ENCODE measurements around the gene PLXNA3.

The PLXNA3 gene

GRCh38 chrX:154458116-154458953 is at the start of gene PLXNA3:
Gene PLXNA3, plus strand, starts transcription at chrX:154458281. Its CDS starts 1,903 bp downstream, at chrX:154460184.
- DNase-seq (ENCODE audit: low read depth in 2 of 2), result no peak

DNA sequence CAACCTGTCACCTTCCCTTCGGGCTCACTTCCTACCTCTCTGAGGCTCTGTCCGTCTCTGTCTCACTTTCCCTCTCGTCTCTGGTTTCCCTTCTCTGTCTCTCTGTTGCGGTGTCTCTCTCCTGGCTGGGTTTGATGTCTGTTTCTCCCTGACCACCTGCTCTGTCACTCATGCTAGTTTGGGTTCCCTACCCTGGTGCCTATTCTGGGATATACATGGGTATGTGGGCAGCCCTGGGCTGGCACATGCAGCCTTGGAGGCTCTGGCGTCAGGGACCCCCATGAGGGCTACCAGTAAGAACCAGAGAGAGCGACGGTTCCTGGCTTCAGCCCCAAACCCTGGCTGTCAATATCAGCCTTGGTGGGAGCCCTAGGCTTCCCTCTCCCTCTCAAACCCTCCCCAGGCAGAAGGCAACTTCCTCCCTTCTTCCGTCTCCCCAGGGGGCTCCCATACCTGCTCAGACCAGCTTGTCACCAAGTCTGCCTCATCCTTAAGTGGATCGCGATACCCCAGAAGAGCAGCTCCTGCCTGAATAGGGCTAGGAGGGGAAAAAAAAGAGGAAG is 49.3 kb upstream of the PLXNA3 start:
- DNase-seq (ENCODE audit: low read depth in 2 of 2), result no peak

DNA sequence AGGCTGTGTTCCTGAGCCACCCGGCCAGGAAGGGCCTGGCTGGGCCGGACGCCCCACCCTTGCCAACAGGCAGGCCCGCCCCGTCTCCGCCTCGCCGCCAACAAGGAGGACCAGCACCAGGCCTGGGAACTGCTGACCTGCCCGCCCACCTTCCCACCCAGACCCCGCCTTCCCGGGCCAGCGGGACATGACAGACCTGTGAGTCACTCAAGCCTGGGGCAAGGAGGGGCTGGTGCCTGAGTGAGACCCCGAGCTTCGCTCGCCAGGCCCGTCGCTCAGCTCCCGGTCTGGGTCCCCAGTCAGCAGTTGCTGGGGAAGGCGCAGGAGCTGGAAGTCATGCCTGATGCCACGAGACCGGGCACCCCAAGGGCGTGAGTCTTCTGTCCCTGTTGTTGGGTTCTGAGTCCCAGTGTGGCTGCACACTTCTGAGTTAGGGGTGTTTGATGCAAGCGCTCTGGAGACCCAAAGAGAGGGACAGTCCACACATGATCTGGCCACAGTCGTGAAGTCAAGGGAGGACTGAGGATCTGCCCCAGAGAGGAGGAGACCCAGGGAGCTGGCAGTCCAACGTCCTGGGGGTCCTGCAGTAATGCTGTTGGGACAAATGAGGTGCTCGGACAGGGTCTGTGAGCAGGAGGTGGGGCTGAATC is 48.7 kb upstream of the PLXNA3 start, which contains the start of gene DNASE1L1:
DNASE1L1 (minus strand) TSS at position 33 of the 650 bp plus-strand sequence. CDS start 3,686 bp downstream, outside the sequence.
- DNase-seq (ENCODE audit: low read depth in 2 of 2), result no peak

- no peak for DNase-seq (ENCODE audit: low read depth in 2 of 2)
Measured at GRCh38 chrX:154411981-154412340, 46.1 kb upstream of the PLXNA3 start.

DNA sequence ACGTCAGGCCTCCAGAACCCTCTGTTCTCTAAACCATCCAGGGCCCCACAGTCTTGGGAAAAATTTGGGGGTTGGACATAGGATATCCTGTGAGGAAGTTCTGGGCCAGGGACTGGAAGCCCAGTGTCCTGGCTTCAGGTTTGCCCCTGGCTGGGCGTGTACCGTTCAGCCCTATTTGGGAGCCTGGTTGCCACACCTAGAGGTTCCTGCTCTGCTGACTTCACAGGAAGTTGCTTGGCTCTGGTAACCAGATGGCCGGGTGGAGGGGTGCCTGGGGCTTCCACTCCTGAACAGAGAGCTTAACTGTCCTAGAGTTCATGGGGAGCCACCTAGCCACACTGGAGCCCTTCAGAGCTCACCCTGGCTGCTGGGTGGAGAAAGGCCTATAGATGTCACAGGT is 45.6 kb upstream of the PLXNA3 start:
- DNase-seq (ENCODE audit: low read depth in 2 of 2), result no peak

GRCh38 chrX:154413142-154413541 is 44.9 kb upstream of the PLXNA3 start:
- no peak for DNase-seq (ENCODE audit: low read depth in 2 of 2)

DNA sequence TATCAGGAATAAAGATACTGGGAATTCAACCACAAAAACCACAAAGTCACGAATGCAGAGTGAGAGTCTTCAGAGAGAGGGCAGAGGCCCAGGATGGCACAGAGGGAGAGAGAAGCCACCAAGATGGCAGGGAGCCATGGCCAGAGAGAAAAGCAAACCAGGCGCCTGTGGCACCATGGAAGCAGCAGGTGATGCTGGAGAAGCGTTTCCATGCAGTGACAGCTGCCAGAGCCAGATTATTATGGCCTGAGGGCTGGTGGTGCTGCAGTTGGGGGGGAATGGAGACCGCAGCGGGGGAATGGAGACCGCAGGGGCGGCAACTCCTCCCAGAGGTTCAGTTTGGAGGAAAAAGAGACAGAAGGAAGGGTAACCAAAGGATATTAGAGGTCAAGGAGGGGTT is 40.9 kb upstream of the PLXNA3 start:
- no peak for DNase-seq (ENCODE audit: low read depth in 2 of 2)

- DNase-seq (ENCODE audit: low read depth in 2 of 2), result no peak
Measured at GRCh38 chrX:154419189-154419588, 38.9 kb upstream of the PLXNA3 start.

DNA sequence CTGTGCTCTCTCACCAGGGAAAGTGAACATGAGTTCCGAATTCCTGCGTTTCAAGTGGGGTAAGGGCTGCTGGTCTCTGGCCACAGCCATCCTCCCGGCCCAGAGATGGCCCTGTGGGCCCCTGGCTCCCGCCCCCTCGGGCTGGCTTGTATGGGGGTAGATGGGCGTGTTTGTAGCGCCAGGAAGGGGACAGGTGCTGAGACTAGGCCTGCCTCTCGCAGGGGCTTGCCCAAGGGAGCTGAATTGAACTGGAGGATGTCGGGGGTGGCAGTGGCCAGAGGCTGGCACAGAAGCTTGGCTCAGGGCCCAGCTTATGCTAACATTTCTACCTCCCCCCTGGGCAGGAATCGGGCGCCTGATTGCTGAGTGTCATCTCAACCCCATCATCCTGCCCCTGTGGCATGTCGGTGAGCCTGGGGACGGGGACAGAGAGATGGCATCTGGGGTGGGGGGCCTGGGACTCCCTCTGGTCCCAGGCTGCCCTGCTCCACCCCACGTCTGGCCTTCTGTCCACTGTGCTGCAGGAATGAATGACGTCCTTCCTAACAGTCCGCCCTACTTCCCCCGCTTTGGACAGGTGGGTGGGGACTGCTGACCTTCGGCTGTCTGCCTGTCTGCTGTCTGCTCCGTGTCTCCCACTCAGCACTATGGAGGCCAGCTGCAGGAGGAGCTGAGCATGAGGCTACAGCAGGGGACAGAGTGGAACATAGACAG is 38.2 kb upstream of the PLXNA3 start:
- DNase-seq (ENCODE audit: low read depth in 2 of 2), result no peak

DNA sequence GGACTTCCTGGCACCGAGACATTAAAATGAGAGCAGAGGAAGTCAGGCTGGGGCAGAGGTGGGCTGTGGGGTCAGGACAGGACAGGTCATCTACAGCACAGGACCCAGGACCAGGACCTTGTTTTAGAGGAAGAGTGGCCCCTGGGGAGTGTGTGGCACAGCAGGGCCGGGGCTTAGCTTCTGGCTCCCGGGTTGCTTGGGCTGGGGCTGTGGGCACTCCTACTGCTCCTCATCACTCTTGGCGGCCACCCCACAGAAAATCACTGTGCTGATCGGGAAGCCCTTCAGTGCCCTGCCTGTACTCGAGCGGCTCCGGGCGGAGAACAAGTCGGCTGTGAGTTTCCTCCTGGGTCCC is 37.7 kb upstream of the PLXNA3 start:
- DNase-seq (ENCODE audit: low read depth in 2 of 2), result no peak

DNA sequence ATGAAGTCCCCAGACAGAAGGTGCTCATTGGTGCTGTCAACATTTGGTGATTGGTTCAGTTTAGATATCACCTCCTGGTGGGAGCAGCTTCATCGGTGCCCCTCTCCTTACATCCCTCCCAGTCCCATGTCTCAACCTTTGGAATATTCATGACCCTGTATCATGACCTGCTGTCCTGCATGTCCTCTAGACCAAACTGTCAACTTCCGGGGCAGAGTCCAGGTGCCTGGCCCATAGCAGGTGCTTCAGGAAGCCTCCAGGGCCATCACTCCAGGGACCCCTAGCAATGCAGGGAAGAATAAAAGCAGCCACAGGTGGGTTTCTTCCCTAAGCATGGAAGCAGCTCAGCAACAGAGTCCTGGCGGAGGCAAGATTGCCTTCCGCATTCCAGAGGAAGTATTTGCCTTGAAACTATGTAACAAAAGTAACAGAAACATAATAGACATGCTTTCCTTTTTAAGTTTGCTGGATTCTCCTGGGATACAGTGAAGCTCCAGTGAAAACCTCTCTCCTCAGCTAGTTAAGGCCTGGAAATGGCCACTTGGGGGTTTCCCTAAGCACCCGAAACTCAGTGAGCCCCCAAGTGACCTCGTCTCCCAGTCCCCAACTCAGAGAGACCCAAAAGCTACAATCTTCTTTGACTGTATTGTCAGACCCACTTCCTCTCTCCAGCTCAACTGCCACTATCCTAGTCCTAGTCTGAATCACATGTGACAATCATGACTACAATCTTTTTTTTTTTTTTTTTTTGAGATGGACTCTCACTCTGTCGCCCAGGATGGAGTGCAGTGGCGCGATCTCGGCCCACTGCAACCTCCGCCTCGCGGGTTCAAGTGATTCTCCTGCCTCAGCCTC is 30.9 kb upstream of the PLXNA3 start:
- no peak for DNase-seq (ENCODE audit: low read depth in 2 of 2)

- DNase-seq (ENCODE audit: low read depth in 2 of 2), result peak; percentile 85
Measured at GRCh38 chrX:154428176-154429171, 29.6 kb upstream of the PLXNA3 start, which contains the start of gene ATP6AP1. Gene ATP6AP1, plus strand, starts transcription at chrX:154428677. Its CDS starts 16 bp downstream, at chrX:154428693.

DNA sequence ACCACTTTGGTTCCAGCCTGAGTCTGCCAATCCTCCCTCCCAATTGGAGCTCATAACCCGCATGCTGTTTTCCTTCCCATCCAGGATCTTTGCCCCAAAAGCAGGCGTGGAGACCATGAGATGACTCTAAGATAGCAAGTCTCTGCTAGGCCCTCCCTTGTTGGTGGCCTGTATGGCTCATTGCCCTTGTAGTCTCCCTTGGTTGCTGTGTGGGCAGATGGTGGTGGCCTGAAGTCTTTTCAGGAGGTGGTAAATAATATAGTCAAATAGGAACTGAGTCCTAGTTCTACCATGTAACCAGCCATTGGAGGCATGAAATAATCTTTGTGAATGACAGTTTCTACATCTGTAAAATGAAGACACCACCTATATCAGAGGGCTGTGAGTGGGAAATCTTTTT is 28.4 kb upstream of the PLXNA3 start:
- no peak for DNase-seq (ENCODE audit: low read depth in 2 of 2)

DNA sequence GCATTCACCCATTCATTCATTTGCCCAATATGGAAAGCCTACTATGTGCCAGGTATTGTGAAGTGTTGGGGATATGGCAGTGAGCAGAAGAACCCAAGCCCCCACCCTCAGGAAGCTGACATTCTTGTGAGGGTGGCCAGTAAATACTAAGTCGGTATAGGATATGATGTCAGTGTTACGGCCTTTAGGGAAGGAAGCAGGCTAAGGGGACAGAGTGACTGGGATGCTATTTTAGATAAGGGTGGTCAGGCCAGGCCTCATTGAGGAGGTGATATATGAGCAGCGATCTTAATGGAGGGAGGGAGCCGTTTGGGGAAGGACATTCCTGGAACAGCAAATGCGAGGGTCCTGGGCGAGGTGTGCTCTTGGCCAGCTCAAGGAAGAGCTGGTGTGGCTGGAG is 27.6 kb upstream of the PLXNA3 start:
- no peak for DNase-seq (ENCODE audit: low read depth in 2 of 2)

DNA sequence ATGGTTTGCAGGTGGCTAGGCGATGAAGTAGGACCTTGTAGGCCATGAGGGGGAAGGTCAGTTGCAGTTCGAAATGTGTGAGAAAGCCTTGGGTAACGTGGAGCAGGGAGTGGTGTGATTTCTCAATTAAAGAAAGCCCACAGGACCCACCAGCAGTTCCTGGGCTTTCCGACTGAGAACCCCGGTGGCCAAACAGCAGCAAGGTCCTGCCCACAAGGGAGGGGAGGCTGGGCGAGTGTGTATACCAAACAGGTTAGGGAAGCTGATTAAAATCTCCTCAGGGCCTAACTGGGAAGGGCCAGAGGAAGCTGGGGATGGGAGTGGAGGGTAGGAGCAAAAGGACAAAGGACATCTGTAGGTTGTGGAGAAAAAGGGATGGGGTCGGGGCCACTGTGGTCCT is 27.2 kb upstream of the PLXNA3 start:
- no peak for DNase-seq (ENCODE audit: low read depth in 2 of 2)

DNA sequence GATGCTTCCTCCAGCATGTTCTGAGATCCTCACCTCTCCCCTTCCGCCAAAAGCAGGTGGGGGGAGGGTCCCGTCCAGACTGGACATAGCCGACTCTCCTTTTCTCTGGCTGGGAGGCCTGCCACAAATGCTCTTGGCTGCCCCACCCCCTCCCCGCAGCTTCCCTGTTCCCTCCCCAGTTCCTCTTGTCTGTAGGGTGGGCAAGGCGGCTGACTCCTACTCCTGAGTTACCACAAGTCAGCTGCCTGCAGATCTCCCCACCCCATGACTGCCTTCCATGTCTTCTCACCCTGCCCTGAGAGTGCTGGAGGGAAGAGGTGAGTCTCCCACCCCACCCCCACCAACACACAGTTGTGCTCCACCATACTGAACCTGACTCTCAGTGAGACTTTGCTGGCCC is 26.7 kb upstream of the PLXNA3 start:
- DNase-seq (ENCODE audit: low read depth in 2 of 2), result no peak

DNA sequence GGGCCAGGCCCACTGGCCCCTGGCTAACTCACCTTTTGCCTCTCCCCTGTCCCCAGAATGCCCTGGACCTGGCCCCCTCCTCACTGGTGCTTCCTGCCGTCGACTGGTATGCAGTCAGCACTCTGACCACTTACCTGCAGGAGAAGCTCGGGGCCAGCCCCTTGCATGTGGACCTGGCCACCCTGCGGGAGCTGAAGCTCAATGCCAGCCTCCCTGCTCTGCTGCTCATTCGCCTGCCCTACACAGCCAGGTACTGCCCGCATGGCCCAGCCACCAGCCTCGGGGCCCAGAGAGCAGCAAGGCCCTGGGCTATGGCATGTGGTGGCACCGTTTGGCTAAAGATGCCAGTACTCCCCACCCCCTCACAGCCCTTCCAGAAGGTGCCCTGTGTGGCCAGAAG is 25.9 kb upstream of the PLXNA3 start:
- DNase-seq (ENCODE audit: low read depth in 2 of 2), result no peak

DNA sequence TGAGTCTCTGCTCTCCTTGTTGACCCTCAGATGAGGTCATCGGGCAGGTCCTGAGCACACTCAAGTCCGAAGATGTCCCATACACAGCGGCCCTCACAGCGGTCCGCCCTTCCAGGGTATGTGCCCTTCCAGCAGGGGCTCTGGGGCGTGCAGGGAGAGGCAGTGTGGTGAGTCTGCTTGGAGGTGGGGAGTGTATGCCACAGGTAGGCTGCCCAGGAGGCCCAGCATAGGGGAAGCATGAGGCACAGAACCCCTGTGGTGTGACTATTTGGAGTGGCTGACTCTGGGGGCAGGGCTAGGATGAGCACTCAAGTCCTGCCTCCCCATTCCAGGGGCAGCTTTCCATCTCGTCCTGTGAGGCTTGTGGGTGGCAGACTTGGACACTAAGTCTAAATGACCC is 24.5 kb upstream of the PLXNA3 start:
- DNase-seq (ENCODE audit: low read depth in 2 of 2), result no peak

DNA sequence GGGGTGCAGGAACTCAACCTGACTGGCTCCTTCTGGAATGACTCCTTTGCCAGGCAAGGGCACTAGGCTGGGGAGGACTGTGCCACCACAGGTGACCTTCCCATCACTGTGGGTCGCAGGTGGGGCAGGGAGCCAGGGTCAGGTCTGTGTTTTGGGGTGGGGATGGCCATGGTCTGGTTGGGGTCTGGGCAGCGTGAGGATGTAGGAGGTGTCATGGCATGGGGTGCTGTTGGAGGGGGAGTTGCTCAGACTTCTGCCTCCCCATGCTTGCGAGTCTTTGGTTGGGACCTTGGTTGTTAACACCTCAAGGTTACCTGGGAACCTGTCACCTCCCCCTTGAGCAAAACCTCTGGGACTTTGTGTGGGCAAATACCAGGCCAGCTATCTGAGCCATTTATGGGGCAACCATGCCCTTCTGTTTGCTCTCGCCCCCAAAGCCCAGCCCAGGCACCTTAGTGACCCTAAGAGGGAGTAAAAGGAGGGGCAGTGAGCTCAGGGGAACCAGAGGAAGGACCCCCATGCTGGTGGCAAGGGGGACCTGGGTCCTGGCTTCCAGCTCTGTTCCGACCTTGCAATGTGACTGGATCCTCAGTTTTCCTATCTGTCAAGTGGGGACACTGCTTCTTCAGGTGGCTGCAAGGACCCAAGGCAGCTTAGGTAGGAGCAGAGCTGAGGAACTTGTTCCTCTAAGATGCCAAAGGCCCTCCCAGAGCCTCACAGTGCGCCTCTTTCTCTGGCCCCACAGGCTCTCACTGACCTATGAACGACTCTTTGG is 23.5 kb upstream of the PLXNA3 start:
- no peak for DNase-seq (ENCODE audit: low read depth in 2 of 2)

Measured in fibroblast of skin of left biceps (primary cell).